Pancreas (tissue), 10 donors: ENCODE data around the gene HOXA13. TPM values are rescaled to one million over a fixed set of nuclear protein-coding genes. Genes with fewer than 3 reads are reported as not detected.

Source experiments
- ATAC-seq, 4 donors: fragments of 200-7000 bp; cut with Tn5 transposase; one replicate each; pipeline versions ENCODE4 v1.8.0 to v1.9.1; 2020; ENCODE audit warnings: mild to moderate bottlenecking in 4 of 4, moderate library complexity in 4 of 4
- DNase-seq, 6 donors: peaks; one replicate each; pipeline ENCODE4 v3.0.0-alpha.2; 2020
- FAIRE-seq: peaks from 2 replicates; lab custom pipeline; 2012; peaks lifted over from hg19 to GRCh38; lab: Jason Lieb, UNC
- H3K27ac ChIP-seq, 4 donors: fragments of 200-600 bp; sonication (generic); 1 replicate in 3 of 4; 2 replicates in 1 of 4; pipeline versions ENCODE4 v1.5.0 to v1.8.0; 2020
- H3K27me3 ChIP-seq, 4 donors: fragments of 200-600 bp; one replicate each; pipeline ENCODE4 v1.8.0; 2021
- H3K36me3 ChIP-seq, 3 donors: fragments of 200-600 bp; sonication (generic) in 1 of 3; one replicate each; pipeline versions ENCODE4 v1.5.0 to v1.8.0; 2020 to 2021
- H3K4me1 ChIP-seq, 3 donors: fragments of 200-600 bp; one replicate each; pipeline ENCODE4 v1.8.0; 2021
- H3K4me3 ChIP-seq, 4 donors: fragments of 200-600 bp; sonication (generic) in 2 of 4; one replicate each; pipeline versions ENCODE4 v1.5.0 to v1.8.0; 2020 to 2021
- H3K9me3 ChIP-seq, 4 donors: fragments of 200-600 bp; one replicate each; pipeline ENCODE4 v1.8.0; 2021
- CTCF ChIP-seq, 4 donors: fragments of 200-600 bp; sonication (generic) in 3 of 4; IDR thresholded peaks; one replicate each; pipeline versions ENCODE4 v1.5.0 to v1.8.0; 2021; ENCODE audit warnings: antibody characterized with exemption in 4 of 4
- WGBS, 2 donors: extraction: QIAGEN DNeasy Blood & Tissue Kit; methylation state at CpG; one replicate each; pipeline ENCODE4 v1.1.7; 2013; 5-methylcytosine and 5-hydroxymethylcytosine counted together
- intact Hi-C, 3 donors: fragments of 100-400 bp; cut with DNase I; formaldehyde crosslinking; loops; one replicate each; pipeline versions ENCODE4 v1.11.1 to v1.14.2; 2022
- polyA plus RNA-seq, 2 donors: library from polyadenylated mRNA; stranded (reverse); fragments of 200-250 nt; gene quantifications; one replicate each; pipeline ENCODE4 v1.2.3, GENCODE V29; 2013
- total RNA-seq, 6 donors: library from RNA; stranded (reverse); fragmentation: NEBNext Ultra II Directional in 4 of 6; extraction: Animal tissue kit (Norgen Biotek cat#: 25700) in 4 of 6; gene quantifications; one replicate each; pipeline versions ENCODE4 v1.2.1 to v1.2.4, GENCODE V29; 2021 to 2023
- donor health status: healthy with polysubstance abuse.
- donor health status: DM: no; HTN: no; CAD: no; lungs with moderate emphysema.
- donor health status: DM: no; HTN: no; CAD: no.
- donor health status: control.
- donor health status: control.
- donor health status: Bipolar disorder and iron deficiency.
- donor health status: DM: yes; HTN: yes; CAD: no.
- donor health status: DM: no; HTN: no; CAD: no.
- donor health status: DM: no; HTN: no; CAD: no.
- donor health status: DM: yes; HTN: yes; CAD: no.

HOXA13 gene
- total and polyA plus RNA-seq, 8 donors, result 0.03 TPM; not detected in 7

- Histone ChIP-seq H3K4me3 (no peak overlapping the region), H3K4me1 (peaks cover 0 to 10% (median 0%) of the 10 kb centered on the region in 3 donors), H3K9me3 (no peaks in the 10 kb centered on the region), H3K27ac (no peak overlapping the region), H3K36me3 (no peaks in the 10 kb centered on the region), H3K27me3 (peaks cover 7 to 83% (median 24%) of the 10 kb centered on the region in 4 donors)
- no peak for FAIRE-seq
- TF ChIP-seq CTCF (IDR thresholded peaks at IDR 0.05), result no peak
- ATAC-seq, result no peak
- WGBS, 2 donors, result 46 to 53% methylated on average over 22 of the region's 22 CpGs
- intact Hi-C loops, result no loop called here
- DNase-seq, result peak in 3 of 6 donors; percentile 5 to 43 (median 21)
These were observed 22.7 kb downstream of the HOXA13 start for GRCh38 chr7:27176962-27177794.

- H3K36me3 ChIP-seq, result no peaks in the 10 kb centered on the region
- peak in 1 of 6 donors; percentile 4 for DNase-seq
- peaks cover 0 to 10% (median 0%) of the 10 kb centered on the region in 3 donors for H3K4me1 ChIP-seq
- intact Hi-C loops, result no loop called here
- TF ChIP-seq CTCF (IDR thresholded peaks at IDR 0.05), result no peak
- no peaks in the 10 kb centered on the region for H3K9me3 ChIP-seq
- peaks cover 7 to 85% (median 28%) of the 10 kb centered on the region in 4 donors for H3K27me3 ChIP-seq
- no peak overlapping the region for H3K4me3 ChIP-seq
- no peak overlapping the region for H3K27ac ChIP-seq
- FAIRE-seq, result no peak
- WGBS, 2 donors, result 48 to 61% methylated on average over 3 of the region's 3 CpGs
- ATAC-seq, result no peak
These were observed 23.4 kb downstream of the HOXA13 start for GRCh38 chr7:27176524-27176845.

GRCh38 chr7:27175626-27176523 lies 24.0 kb downstream of the HOXA13 start:
- no peak for TF ChIP-seq CTCF (IDR thresholded peaks at IDR 0.05)
- peaks cover 7 to 91% (median 30%) of the 10 kb centered on the region in 4 donors for H3K27me3 ChIP-seq
- H3K36me3 ChIP-seq, result no peaks in the 10 kb centered on the region
- intact Hi-C loops, result no loop called here
- H3K9me3 ChIP-seq, result no peaks in the 10 kb centered on the region
- no peak for ATAC-seq
- DNase-seq, result peak in 2 of 6 donors; percentile 6 to 57
- no peak overlapping the region for H3K27ac ChIP-seq
- no peak overlapping the region for H3K4me3 ChIP-seq
- 21 to 24% methylated on average over 40 of the region's 40 CpGs for WGBS, 2 donors
- peaks cover 0 to 10% (median 0%) of the 10 kb centered on the region in 3 donors for H3K4me1 ChIP-seq
- FAIRE-seq, result no peak

GRCh38 chr7:27174874-27175625 lies 24.8 kb downstream of the HOXA13 start:
- intact Hi-C loops, result no loop called here
- WGBS, 2 donors, result 30 to 32% methylated on average over 12 of the region's 12 CpGs
- peak in 3 of 6 donors; percentile 10 to 58 (median 32) for DNase-seq
- H3K4me3 ChIP-seq, result no peak overlapping the region
- peaks cover 15 to 91% (median 34%) of the 10 kb centered on the region in 4 donors for H3K27me3 ChIP-seq
- H3K9me3 ChIP-seq, result no peaks in the 10 kb centered on the region
- ATAC-seq, result no peak
- peaks cover 0 to 9% (median 0%) of the 10 kb centered on the region in 3 donors for H3K4me1 ChIP-seq
- H3K36me3 ChIP-seq, result no peaks in the 10 kb centered on the region
- no peak for FAIRE-seq
- no peak for TF ChIP-seq CTCF (IDR thresholded peaks at IDR 0.05)
- no peak overlapping the region for H3K27ac ChIP-seq
